Gastroesophageal sphincter (tissue), 3 donors: ENCODE data around the gene DMD.

Experiments
- CTCF ChIP-seq, 4 experiments: fragments of 200-600 bp in 2 of 4; fragments of 450-650 bp in 2 of 4; sonication (generic) in 1 of 4; IDR thresholded peaks; one replicate each; pipeline ENCODE4 v1.5.1; 2017 to 2019; ENCODE audit warnings: antibody characterized with exemption in 4 of 4, mild to moderate bottlenecking in 2 of 4, moderate library complexity in 2 of 4
- EP300 ChIP-seq: sonication (generic); formaldehyde crosslinking; IDR thresholded peaks from one replicate; pipeline ENCODE4 v1.6.1; 2017; ENCODE audit warnings: antibody characterized with exemption, mild to moderate bottlenecking
- POLR2A ChIP-seq, 2 donors: fragments of 450-650 bp; IDR thresholded peaks; one replicate each; pipeline ENCODE4 v1.6.1; 2017; ENCODE audit warnings: antibody characterized with exemption in 2 of 2, mild to moderate bottlenecking in 2 of 2, moderate library complexity in 1 of 2
- POLR2AphosphoS5 ChIP-seq: sonication (generic); formaldehyde crosslinking; IDR thresholded peaks from one replicate; pipeline ENCODE4 v1.6.1; 2017; ENCODE audit warnings: antibody characterized with exemption

- TF ChIP-seq POLR2A (IDR thresholded peaks at IDR 0.05) = no peak
- TF ChIP-seq EP300 = no peak
- TF ChIP-seq CTCF (IDR thresholded peaks at IDR 0.05) = no peak
- TF ChIP-seq POLR2AphosphoS5 = no peak
Measured at GRCh38 chrX:31889088-31889487, 1322.3 kb downstream of the DMD start.
